HG02885 (cell line): ENCODE measurements around the gene CASTOR2.
"Not testable (repeated sequence)": the region's sequence is repeated elsewhere in the genome, so short reads cannot be mapped to it uniquely, and the experiment has no call there.

ENCODE experiments used
- ATAC-seq: cut with Tn5 transposase; IDR thresholded peaks from one replicate; pipeline ENCODE4 v1.9.1; 2021; ENCODE audit warnings: mild to moderate bottlenecking; ENCODE audit not compliant: unreplicated experiment, poor library complexity

Gene CASTOR2

DNA sequence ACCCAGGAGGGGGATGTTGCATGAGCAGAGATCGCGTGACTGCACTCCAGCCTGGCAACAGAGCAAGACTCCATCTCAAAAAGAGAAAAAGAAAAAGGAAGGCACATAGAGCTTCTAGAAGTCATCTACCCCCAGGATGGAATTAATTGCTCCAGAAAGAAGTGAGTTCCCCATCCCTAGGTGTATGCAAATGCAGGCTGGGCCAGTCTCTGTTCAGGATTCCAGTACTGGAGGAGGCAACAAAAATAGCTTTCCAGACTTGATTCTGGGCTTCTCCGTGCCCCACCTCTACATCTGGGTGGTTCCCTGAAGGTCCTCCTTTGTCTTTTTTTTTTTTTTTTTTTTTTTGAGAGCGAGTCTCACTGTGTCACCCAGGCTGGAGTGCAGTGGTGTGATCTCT lies 28.6 kb downstream of the CASTOR2 start:
- no peak for ATAC-seq

DNA sequence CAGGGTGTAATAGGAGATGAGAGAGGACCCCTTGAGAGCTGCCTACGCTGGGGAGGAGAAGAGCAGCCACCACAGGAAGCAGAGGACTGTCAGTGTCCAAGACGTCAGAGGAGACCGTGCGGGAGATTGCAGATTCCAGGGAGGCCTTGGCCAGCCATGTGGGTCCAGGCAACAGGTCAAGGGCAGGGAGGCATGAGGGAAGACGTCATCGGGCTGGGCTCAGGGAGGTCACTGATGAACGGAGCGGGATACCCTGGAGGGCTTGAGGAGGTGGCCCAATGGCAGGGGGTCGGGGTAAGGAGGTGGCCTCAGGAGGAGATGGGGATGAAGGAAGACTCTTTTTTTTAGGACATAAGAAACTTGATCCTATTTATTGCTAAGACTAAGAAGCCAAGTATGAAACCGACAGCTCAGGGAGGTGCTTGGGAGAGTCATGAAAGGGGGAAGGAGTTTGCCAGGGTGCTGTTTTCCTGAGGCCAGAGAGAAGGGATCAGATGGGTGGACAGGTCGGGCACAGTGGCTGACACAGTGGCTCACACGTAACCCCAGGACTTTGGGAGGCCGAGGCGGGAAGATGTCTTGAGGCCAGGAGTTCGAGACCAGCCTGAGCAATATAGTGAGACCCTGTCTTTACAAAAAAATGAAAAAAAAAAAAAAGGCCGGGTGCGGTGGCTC lies 30.5 kb downstream of the CASTOR2 start:
- ATAC-seq: not testable (repeated sequence)

DNA sequence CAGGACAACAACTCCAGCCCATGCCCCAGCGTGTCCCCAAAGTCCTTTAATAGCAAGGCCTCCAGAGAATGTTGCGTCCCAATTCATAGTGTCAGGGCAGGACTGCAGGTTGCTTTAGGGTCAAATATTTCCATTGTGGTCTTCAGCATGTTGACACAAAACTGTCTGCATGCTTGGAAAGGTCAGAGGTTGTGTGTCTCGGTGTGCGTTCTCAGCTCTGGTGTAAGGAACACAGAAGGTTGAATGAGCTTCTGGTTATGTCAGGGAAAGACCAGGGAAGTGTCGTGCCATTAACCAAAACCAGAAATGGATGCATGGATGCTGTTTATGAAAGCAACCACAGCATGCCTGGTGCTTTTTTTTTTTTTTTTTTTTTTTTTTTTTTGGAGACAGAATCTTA lies 31.9 kb downstream of the CASTOR2 start:
- not testable (repeated sequence) for ATAC-seq

DNA sequence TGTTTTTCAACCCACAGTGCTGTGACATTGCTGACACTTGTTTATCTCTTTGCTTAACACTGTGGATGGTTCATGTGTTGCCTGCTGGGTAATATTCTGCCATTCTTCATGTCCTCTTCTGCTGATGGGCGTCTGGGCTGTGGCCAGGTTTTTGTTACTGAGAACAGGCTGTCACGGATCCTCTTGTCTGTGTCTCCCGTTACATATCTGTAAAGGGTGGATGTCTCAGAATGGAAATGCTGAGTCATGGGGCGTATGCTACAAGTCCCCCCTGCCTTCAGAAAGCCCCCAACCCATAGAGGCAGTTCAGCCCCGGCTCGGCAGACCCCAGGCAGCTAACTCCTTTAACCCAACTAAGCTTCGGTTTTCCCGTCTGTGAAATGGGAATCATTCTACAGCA lies 33.3 kb downstream of the CASTOR2 start:
- ATAC-seq: not testable (repeated sequence)

DNA sequence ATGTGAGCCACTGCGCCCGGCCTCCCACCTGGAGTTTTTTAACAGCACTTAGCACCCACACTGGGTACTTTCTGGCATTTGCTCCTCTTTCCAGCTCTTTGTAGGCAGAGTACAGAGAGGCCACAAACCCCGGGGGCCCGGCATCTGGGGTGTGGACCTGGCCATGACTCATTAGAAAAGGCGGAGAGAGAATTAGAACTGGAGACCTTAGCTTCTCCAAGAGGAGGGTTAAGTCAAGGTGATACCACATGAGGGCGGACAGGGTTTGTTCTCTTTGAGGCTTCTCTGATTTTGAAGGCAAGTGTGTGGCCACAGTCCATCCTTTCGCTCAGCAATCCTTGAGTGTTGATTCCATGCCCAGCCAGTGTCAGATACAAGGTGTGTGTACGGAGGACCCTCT lies 36.9 kb downstream of the CASTOR2 start:
- not testable (repeated sequence) for ATAC-seq

DNA sequence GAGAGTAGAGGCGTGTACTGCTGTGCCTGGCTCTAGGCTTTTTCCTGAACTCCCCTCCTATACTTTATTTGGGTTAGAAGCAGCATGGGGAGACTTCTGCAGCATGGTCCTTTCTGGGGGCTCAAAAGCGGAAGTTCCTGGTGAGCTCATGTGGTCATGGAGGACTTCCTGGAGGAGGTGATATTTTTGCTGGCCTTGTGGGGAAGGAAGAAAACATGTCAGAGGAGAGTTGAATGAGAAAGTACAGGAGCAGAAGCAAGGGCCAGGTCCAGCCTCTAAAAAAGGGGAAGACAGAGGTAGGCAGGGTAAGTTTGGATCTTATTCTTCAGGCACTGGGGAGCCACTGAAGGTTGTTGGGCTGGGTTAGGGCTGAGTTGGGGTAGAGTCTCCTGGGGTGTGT lies 45.5 kb downstream of the CASTOR2 start:
- ATAC-seq: no peak

DNA sequence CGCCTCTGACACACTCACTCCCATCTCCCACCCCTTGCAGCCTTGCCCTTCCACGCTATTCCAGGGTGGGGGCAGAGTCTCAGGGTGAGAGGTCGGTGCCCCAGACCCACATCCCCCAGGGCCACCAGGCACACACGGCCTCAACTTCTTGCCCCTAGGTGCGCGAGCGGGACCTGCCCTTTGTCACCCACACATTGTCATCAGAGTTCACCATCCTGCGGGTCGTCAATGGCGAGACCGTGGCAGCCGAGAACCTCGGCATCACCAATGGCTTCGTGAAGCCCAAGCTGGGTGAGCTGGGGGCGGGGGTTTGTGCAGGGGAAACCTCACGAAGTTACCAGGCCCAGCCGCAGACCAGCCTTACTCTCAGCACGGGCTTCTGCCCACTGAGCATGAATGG lies 53.3 kb downstream of the CASTOR2 start:
- no peak for ATAC-seq

DNA sequence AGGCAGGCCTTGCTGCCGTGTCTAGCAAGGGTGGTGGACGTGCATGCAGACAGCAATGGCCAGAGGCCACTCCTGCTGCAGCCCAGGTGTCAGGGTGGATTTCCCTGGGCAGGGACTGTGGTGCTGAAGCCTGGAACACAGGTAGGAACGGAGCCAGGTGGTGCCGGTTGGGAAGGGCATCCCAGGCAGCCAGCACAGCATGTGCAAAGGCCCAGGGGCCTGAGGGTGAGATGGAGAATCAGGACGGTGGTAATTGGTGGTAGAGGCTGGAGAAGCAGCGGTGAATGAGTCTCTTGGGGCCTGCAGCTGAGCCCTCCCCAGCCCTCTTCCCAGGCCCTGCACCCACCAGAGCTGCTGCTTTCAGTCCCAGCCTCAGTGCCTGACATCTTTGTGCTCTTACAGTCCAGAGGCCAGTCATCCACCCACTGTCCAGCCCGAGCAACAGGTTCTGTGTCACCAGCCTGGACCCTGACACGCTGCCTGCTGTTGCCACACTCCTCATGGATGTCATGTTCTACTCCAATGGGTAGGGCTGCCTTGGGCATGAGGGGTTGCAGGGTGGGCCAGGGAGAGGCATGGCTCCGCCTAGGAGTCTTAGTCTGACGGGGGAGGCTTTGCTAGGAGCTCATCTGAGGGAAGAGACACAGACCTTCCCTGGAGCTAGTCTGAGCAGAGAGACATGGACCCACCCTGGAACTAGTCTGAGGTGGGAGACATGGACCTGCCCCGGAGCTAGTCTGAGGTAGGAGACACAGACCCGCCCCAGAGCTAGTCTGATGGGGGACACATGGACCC lies 54.3 kb downstream of the CASTOR2 start:
- ATAC-seq: no peak

DNA sequence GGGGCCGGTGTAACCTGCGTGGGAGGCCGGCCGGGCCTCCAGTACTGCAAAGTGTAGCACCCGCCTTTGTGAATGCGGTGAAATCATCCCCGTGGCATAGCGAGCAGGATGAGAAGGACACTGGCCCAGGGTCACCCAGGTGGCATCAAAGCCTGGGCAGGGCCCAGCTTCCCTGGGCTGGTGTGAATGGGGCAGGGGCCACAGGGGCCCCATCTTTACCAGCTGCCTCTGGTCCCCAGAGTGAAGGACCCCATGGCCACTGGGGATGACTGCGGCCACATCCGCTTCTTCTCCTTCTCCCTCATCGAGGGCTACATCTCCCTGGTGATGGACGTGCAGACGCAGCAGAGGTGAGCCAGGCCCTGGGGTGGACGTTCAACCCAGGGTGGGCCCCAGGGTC lies 55.3 kb downstream of the CASTOR2 start:
- no peak for ATAC-seq

DNA sequence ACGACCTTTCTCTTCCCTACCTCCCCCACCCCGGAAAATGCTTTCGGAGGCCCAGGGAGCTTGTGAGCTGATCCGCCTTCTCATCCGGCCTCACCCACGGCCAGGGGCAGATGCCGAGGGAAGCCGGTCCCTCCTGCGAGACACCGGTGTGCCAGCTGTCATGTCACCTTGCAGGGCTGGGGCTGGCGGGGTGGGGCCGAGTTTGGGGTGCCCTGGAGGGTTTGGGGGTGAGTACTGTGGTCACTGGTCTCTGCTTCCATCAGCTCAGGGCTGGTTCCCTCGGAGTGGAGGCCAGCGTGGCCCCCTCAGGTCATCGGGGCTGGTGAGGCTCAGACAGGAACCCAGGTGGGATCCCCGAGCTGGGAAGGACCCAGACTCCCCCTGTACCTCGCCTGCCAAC lies 60.4 kb downstream of the CASTOR2 start:
- ATAC-seq: no peak

DNA sequence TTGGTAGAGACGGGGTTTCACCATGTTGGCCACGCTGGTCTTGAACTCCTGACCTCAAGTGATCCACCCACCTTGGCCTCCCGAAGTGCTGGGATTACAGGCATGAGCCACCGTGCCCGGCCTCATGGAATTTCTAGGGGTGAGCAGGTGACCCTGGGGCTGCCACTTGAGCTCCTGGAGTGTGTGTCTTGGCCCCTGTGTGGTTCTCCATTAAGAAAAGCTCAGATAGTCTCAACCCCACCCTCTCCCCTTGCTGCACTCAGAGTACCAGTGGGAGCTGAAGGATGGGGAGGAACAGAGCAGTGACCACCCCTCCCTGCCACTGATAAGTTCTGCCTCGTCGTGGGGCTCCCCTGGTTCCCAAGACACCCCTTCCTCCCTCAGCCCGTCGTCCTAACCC lies 63.8 kb downstream of the CASTOR2 start:
- ATAC-seq: no peak

DNA sequence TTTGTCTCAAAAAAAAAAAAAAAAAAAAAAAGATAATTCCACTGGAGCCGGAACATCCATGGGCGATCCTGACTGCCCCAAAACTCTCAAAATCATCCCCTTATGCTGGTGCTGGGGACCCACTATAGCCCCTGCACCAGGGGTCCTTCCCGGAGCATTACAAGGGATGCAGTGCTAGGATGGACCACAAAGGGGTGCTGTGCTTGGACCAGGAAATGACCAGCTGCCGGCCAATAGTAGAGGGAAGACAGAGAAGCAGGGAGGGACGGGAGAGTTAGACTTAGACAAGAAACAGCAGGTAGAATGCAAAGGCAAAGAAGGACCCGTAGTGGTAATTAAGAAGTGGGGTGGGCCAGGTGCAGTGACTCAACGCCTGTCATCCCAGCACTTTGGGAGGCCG lies 68.6 kb downstream of the CASTOR2 start:
- no peak for ATAC-seq

DNA sequence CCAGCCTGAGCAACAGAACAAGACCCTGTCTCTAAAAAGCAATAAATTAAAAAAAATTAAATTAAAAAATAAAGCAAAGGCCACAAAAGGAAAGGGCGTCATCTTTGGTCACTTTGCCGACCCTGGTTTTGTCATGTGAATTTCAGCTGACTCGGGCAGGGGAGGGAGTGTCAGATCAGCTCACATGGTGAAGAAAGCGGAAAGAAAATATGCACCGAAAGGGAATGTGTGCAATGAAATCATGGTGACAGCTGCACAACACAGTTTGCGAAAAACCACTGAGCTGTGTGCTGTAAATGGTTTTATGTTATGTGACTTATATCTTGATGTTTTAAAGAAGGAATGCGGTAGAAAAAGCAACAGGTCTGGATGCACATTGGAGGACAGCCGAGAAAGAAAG lies 69.3 kb downstream of the CASTOR2 start:
- no peak for ATAC-seq

DNA sequence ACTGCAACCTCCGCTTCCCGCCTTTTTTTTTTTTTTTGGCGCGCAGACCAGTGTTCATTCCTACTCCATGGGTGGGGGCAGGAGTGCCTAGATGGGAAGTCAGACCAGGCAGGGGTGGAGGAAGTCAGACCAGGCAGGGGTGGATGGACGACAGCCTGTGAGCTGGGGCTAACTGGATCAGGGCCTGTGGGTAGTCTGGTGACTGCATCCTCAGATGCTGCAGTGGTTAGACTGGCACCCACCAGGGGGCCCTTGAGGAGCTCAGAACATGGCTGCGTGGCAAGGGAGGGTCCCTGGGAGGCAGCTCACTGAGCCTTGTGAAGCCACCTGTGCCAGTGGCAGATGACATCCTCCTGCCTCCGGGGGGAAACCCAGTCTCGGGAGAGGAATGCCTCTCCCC lies 74.0 kb downstream of the CASTOR2 start:
- no peak for ATAC-seq

DNA sequence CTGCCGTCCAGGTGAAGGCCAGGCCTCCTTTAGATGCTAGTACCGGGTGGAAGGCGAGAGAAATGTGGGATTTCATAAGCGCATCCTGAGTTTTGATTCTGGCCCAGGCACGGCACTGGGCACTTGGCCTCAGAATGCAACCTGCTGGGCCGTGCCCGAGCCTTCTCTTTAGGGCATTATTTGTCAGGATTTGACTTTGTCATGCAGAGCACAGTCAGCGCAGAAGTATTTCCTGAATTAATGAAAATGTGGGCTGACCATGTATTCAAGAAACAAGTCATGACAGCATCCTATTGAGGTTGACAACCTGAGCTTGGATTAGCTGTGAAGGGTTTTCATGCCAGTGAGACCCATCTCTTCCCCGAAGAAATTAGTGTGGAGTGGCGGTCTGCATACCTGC lies 74.7 kb downstream of the CASTOR2 start:
- no peak for ATAC-seq

DNA sequence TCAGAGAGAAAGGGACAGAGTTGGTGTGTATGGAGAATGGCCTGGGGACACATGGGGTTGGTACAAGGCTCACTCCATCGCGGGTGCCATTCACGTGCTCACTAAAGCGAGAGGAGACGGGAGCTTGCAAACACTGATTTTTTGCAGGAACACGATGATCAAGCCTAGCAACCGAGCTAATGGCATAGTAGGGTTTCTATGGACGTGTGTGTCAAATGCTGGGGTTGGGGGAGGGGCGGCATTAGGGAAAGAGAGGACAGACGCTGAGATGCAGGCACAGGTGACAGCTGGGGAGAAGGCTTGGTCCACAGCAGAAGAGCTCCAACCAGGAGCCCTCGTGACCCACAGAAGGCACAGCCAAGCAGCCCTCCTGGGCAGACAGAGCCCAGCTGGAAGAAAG lies 75.2 kb downstream of the CASTOR2 start:
- no peak for ATAC-seq

DNA sequence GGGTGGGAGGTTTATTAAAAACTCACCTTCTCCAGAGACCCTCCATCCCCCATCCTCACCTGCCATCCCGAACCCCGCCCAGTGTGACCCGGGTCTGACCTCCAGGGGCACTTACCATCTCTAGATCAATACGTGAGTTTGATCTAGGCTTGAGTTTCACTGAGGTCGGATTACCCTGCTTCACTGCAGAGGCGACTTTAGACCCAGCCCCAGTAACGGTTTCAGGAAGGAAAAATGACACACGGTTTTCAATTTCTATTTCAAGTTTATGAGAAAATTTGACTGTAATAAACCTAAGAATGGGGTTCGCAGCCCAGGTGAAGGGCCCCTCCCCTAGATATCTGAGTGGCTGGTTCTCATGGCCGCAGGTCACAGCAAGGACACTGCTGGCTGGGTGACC lies 76.0 kb downstream of the CASTOR2 start:
- no peak for ATAC-seq

DNA sequence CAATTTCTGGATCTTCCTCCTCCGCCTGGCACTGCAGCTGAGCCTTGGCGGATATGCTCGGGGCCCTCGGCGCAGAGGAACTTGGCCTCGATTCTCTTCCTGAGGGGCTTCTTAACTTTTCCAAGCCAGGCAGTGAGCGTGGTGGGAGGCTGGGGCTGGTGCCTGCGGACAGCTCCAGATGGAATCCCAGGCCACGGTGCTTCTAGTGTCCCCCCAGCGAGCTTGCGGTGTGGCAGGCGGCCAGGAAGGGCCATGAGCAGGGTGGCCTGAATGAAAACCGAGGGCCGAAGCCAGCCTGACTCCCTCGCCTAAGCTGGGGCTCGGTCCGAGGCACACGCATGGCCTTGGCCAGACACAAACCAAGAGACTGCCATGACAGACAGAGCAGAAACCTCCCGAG lies 77.8 kb downstream of the CASTOR2 start:
- ATAC-seq: no peak

DNA sequence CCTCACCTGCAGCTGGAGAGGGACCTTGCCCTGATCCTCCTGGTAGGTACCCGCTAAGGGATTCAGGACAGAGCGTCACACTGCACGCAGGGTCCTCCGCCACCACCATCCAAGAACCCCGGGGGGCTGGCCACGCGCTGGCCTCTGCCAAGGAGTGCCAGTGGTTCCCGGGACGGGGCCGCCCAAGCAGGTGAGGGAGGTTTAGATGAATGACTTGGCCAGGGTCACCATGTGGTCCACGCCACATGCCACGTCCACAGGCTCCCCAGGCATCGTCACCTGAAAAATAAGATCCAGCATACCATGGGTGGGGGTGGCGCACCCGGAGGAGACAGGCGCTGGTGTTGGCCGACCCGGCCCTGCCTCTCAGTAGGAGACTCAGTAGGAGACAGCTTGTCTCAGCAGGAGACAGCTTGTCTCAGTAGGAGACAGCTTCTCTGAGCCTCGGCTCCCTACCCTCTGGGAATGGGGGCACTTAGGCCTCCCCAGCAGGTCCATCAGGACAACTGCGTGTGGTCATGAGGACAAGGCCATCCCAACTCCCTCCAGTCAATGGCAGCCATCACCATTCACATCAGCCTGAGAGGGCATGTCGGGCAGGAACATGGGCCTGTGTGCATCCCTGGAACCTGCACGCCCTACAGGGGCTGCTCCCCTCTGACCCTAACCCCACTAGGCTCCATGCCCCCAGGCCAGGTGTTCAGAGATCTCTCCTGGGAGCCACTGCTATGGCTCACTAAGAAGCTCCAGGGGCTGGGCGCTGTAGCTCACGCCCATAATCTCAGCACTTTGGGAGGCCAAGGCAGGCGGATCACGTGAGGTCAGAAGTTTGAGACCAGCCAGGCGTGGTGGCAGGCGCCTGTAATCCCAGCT lies 78.6 kb downstream of the CASTOR2 start:
- ATAC-seq: no peak

DNA sequence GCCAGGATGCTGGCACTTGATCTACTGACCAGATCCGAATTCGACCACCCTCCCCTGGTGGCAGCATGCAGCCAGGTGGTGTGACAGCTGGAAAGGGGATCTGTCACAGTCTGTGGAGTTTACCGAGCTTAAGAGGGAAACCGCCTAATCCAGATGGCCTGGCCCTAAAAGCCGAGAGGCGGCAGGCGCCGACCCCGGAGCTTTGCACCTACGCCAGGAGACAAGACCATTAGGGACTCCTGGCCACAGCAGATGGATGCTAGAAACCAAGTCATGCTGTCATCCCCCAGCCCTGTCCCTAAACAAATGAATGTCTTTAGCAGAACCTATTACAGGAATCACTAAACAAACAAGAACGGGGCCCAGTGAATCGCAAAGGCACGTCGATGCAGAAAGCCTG lies 81.4 kb downstream of the CASTOR2 start:
- ATAC-seq: no peak
